ENCODE results near the gene CUL1. TPM values are rescaled to one million over a fixed set of nuclear protein-coding genes. Genes with fewer than 3 reads are reported as not detected.

The CUL1 gene
- total and polyA plus RNA-seq, 8 donors: 32.5 to 59.7 (median 57.8) TPM

DNA sequence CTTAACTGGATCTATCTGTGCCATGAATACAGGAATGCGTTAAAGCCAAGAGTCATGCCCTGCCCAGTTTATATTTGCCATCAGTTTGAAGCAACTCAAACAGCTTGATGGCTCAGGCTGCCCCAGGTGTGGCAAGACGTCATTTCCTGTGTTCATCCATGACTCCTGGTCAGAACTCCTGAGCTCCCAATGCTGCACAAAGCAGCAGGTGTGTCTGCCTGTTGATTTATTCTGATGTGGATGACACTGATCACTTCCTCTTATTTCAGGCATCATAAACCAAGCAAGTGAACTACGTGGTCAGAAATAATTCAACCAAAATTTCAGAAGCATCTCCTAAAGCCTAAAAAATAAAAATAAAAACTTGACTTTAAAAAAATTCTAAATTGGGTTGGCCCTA lies 116.9 kb downstream of the CUL1 start:
- ATAC-seq (no peak), DNase-seq (no peak)
- Histone ChIP-seq H3K4me1 (no peaks in the 10 kb centered on the region), H3K27ac (no peak overlapping the region), H3K36me3 (peaks cover 0 to 43% of the 10 kb centered on the region in 2 donors), H3K4me3 (no peak overlapping the region), H3K9me3 (no peaks in the 10 kb centered on the region), H3K27me3 (no peaks in the 10 kb centered on the region)
- TF ChIP-seq, protein P1, sequence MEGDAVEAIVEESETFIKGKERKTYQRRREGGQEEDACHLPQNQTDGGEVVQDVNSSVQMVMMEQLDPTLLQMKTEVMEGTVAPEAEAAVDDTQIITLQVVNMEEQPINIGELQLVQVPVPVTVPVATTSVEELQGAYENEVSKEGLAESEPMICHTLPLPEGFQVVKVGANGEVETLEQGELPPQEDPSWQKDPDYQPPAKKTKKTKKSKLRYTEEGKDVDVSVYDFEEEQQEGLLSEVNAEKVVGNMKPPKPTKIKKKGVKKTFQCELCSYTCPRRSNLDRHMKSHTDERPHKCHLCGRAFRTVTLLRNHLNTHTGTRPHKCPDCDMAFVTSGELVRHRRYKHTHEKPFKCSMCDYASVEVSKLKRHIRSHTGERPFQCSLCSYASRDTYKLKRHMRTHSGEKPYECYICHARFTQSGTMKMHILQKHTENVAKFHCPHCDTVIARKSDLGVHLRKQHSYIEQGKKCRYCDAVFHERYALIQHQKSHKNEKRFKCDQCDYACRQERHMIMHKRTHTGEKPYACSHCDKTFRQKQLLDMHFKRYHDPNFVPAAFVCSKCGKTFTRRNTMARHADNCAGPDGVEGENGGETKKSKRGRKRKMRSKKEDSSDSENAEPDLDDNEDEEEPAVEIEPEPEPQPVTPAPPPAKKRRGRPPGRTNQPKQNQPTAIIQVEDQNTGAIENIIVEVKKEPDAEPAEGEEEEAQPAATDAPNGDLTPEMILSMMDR (IDR thresholded peaks at IDR 0.05): no peak
- intact Hi-C loops (cut with DNase I): no loop called here

DNA sequence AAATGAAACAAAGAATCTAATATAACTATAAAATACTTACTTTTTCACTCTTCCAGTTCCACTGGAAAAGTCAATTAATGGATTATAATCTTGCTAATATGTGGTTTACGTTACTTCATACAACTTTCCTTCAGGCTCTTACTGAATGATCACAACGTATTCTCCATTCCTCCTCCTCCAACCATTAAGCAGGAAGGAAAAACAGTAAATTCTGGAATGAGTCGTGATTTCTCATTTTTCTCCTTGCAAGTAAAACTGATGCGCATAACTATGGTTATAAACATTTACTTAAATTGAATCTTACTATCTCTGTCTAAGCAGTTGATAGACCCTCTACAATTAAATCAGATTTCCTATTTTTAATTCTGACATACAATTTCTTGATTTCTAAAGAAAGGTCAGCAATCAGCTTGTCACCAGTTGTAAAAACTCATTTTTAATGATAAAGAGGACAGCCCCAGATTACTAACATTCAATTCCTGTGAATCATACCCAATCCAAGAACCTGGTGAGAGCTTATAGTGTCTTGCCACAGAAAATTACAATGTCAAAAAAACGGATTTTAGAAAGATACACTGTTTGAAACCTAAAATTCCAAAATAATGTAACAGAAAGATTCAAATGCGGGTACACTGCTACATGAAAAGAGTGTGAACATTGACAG lies 121.1 kb downstream of the CUL1 start:
- ATAC-seq: no peak
- intact Hi-C loops (cut with DNase I): no loop called here
- TF ChIP-seq, protein P1 (IDR thresholded peaks at IDR 0.05): no peak
- no peaks in the 10 kb centered on the region for H3K27me3 ChIP-seq
- H3K4me1 ChIP-seq: no peaks in the 10 kb centered on the region
- H3K36me3 ChIP-seq: peaks cover 0 to 17% of the 10 kb centered on the region in 2 donors
- H3K4me3 ChIP-seq: no peak overlapping the region
- DNase-seq: no peak
- no peaks in the 10 kb centered on the region for H3K9me3 ChIP-seq
- H3K27ac ChIP-seq: no peak overlapping the region

DNA sequence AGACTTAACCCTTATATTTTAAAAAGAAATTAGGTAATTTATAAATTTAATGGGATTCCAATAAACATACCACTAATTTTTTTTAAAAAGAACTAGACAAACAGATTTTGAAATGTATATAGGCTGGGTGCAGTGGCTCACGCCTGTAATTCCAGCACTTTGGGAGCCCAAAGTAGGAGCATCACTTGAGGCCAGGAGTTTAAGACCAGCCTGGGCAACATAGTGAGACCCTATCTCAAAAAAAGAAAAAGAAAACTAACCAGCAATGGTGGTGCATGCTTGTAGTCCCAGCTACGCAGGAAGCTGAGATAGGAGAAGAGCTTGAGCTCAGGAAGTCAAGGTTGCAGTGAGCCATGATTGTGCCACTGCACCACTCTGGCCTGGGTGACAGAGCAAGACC lies 122.7 kb downstream of the CUL1 start:
- no peaks in the 10 kb centered on the region for H3K27me3 ChIP-seq
- no peaks in the 10 kb centered on the region for H3K4me1 ChIP-seq
- H3K27ac ChIP-seq: no peak overlapping the region
- H3K36me3 ChIP-seq: peaks cover 0 to 16% of the 10 kb centered on the region in 2 donors
- DNase-seq (no peak), ATAC-seq (no peak)
- intact Hi-C loops (cut with DNase I): no loop called here
- H3K9me3 ChIP-seq: no peaks in the 10 kb centered on the region
- no peak overlapping the region for H3K4me3 ChIP-seq
- TF ChIP-seq, protein P1 (IDR thresholded peaks at IDR 0.05): no peak

- Histone ChIP-seq H3K4me1 (no peaks in the 10 kb centered on the region), H3K9me3 (no peaks in the 10 kb centered on the region), H3K27ac (no peak overlapping the region), H3K36me3 (peaks cover 0 to 10% of the 10 kb centered on the region in 2 donors), H3K4me3 (no peak overlapping the region), H3K27me3 (no peaks in the 10 kb centered on the region)
- TF ChIP-seq, protein P1 (IDR thresholded peaks at IDR 0.05): no peak
- DNase-seq (no peak), ATAC-seq (no peak)
- intact Hi-C loops (cut with DNase I): no loop called here
Measured at GRCh38 chr7:148824864-148825263, 126.2 kb downstream of the CUL1 start.

- no peaks in the 10 kb centered on the region for H3K9me3 ChIP-seq
- no peaks in the 10 kb centered on the region for H3K27me3 ChIP-seq
- ATAC-seq: no peak
- peaks cover 0 to 10% of the 10 kb centered on the region in 2 donors for H3K36me3 ChIP-seq
- TF ChIP-seq, protein P1 (IDR thresholded peaks at IDR 0.05): no peak
- intact Hi-C loops (cut with DNase I): no loop called here
- no peak overlapping the region for H3K4me3 ChIP-seq
- no peak for DNase-seq
- H3K27ac ChIP-seq: no peak overlapping the region
- H3K4me1 ChIP-seq: no peaks in the 10 kb centered on the region
Measured at GRCh38 chr7:148825338-148825737, 126.6 kb downstream of the CUL1 start.

Data from left lung (tissue), 10 donors.